Activated T-cell treated with anti-CD3 and anti-CD28 coated beads for 1 hour (primary cell): ENCODE measurements around the gene ADAP2.
"Not testable (repeated sequence)": the region's sequence is repeated elsewhere in the genome, so short reads cannot be mapped to it uniquely, and the experiment has no call there.

Experiments
- DNase-seq: peaks from one replicate; pipeline ENCODE4 v3.0.0-alpha.2; 2020; ENCODE audit warnings: low read depth

ADAP2 gene

GRCh38 chr17:30921544-30922196 lies at the start of gene ADAP2:
Gene ADAP2 (plus strand): TSS chr17:30921945. CDS start chr17:30922015, 70 bp downstream.
- DNase-seq, result no peak

DNA sequence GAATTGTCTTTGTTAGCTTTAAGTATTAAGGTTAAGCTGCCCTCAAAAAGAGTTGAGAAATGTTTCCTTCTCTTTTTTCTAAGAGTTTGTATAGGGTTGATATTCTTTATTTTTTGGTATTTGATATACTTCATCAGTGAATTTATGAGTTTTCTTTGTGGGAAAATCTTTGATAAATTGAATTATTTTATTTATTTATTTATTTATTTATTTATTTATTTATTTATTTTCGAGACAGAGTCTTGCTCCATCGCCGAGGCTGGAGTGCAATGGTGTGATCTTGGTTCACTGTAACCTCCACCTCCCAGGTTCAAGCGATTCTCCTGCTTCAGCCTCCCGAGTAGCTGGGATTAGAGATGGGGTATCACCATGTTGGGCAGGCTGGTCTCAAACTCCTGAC lies 35.6 kb upstream of the ADAP2 start:
- no peak for DNase-seq

DNA sequence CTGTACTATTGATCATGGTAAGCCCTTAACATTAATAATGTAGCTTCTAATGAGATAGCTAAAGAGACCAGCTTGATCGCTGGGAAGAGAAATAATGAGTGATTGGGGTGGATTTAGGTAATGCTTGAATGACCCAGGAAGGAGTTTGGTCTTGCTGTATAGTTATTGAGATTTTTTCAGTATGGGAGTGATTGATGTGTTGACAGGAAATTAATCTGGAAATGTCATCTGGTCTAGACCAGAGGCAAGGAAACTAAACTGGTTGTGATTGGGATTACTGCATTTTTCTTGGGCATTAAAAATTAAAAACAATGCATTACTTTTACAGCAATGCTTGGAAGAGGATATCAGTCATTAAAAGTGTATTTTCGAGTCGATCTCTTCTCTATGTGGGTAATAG lies 27.5 kb upstream of the ADAP2 start:
- no peak for DNase-seq

DNA sequence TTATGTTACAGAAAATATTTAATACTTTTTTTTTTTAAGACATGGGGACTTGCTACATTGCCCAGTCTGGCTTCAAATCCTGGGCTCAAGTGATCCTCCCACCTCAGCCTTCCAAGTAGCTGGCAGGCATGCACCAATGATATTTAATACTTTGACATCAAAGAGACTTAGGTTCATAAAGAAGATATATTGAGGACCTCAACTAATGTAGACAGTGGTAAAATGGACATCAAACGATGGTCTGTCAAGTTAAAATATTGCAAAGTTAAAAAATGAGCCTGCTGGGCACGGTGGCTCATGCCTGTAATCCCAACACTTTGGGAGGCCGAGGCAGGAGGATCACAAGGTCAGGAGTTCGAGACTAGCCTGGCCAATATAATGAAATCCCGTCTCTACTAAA lies 24.4 kb upstream of the ADAP2 start:
- no peak for DNase-seq

- no peak for DNase-seq
These were observed 16.0 kb upstream of the ADAP2 start for GRCh38 chr17:30905742-30906100.

DNA sequence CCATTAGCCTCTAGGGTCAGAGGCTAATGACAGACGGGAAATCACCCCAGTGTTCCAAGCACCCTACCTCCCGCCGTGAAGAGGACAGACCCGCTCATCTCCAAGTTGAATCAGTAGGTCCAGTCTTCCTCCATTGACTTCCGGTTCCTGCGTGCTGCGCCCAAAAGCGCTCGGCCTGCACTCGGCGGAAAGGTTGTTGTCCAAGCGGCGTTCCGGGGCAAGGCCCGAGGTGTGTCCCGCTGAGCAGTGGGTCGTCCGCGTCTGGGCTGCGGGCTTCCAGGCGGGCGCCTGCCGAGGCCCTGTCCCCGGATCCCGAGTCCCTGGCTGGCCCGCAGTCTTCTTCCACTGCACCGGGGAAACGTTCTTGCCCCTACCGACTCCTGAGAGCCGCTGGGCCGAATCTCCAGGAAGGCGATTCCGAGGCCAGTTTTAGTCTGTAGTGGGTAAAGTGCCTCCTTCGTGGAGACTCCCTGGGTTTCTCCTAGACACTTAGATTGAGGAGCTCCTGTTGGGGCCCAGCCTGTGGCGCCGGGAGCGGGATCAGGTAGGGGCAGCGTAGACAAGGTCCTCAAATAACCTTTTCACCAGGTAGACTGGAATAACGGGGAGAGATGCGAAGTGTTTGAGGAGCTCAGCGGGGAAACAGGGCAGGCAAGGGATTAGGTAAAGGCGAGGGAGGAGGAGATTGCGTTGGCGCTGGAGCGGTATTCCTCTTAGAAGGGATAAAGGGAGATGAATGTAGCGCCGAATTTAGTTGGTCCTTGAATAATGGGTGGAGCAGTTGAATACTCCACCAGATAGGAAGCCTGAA lies 15.4 kb upstream of the ADAP2 start, which contains the start of gene TEFM:
Gene TEFM, minus strand, starts transcription at position 138 of the 811 bp plus-strand sequence. Its CDS starts 40 bp downstream, at position 98.
- peak; percentile 78 for DNase-seq

GRCh38 chr17:30908717-30909420 lies 12.9 kb upstream of the ADAP2 start:
- DNase-seq, result no peak

GRCh38 chr17:30910151-30910550 lies 11.6 kb upstream of the ADAP2 start:
- DNase-seq, result not testable (repeated sequence)

DNA sequence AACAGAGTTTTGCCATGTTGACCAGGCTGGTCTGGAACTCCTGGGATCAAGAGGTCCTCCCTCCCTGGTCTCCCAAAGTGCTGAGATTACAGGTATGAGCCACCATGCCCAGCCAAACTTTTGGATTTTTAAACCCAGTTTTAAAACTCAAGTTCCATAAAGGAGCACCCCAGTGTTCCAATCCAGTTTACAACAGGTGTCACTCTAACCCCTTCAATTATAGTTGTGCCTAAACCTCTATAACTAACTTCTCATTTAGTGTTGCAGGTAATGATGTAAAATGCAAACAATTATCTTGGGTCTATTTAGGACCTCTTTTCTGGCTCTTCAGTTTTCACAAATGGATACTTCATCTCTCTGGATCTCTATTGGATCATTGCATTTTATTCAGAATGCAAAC lies 7.8 kb upstream of the ADAP2 start:
- DNase-seq, result no peak

- DNase-seq, result no peak
These were observed 5.7 kb upstream of the ADAP2 start for GRCh38 chr17:30915833-30916611.

DNA sequence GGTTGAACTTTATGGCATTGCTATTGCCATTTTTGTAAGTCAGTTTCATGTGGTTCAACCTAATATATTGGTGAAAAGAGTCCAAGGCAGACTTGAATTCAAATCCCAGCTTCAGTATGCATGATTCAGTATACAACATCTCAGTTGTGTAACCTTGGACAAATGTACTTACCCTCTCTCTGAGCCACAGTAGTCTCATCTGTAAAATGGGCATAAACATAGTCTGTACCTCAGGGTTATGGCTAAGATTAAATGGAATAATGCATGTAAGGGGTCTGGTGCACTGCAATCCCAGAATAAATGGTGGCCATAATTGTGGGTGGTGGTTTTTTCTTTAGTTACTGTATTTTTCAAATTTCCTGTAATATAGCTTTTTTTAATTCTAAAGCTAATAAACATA lies 4.7 kb upstream of the ADAP2 start:
- no peak for DNase-seq

DNA sequence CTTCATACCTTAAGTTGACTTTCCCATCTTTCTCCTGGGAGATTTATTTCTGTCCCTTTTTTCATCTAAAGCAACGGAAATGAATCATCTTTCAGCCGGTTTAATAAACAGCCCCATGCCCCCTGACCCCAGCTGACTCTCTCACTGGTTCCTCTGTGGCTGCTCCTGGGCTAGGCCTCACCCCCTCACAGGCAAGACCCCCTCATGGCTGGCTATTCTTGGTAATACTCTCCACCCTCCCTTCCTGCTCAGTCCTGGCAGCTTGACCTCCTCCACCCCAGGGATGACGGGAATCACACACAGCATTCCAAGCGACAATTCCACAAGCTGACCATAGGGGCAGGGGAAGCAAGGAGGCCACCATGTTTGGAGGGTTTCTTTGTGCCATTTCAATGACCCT lies 1.5 kb upstream of the ADAP2 start:
- no peak for DNase-seq

GRCh38 chr17:30920683-30921543 lies 832 bp upstream of the ADAP2 start:
- DNase-seq, result no peak

GRCh38 chr17:30922235-30923030 lies 688 bp downstream of the ADAP2 start:
- no peak for DNase-seq

GRCh38 chr17:30924341-30924740 lies 2.6 kb downstream of the ADAP2 start:
- no peak for DNase-seq

GRCh38 chr17:30926516-30926915 lies 4.8 kb downstream of the ADAP2 start:
- no peak for DNase-seq

GRCh38 chr17:30927756-30928155 lies 6.0 kb downstream of the ADAP2 start:
- no peak for DNase-seq

DNA sequence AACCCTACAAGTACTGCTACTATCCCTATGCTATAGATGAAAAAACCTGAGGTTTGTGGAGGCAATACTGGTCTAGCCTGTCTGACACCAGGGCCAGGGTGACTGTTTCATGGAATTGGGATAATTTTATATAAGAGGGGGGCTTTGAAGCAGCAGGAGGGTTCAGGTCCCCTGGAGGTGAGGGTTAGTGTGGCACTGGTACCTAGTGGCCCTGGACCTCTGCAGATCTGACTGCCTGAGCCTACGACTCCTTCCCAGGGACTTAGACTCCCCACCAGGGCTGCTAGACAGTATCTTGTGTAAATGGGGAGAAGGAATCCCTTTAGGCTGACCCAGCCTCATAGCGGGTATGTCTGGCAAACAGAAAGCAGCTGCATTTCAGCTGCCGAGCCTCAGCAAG lies 6.8 kb downstream of the ADAP2 start:
- DNase-seq, result no peak

DNA sequence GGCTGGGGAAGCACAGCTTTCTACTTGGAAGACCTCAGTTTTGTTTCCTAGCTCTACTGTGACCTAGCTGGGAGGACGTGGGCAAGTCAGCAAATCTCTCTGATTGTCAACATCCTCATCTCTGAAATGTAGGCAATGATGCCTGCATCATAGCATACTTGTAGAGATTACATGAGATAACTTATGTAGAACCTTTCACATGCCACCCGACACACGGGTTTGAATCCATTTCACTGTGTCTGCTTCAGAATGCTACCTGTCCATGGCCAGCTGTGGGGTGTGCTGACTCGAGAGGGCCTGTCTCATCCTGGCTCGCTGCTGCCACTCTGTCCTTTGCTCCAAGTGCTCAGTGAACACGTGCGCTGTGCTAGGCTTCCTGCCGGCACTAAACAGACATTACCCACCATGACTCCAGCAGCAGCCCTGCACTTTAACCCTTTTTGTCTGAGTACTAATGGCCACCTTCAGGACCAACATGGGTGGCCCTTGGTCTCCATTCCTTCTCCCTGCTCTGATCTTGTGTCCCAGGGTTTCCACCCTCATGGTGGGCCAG lies 7.4 kb downstream of the ADAP2 start:
- no peak for DNase-seq

GRCh38 chr17:30929861-30930260 lies 8.1 kb downstream of the ADAP2 start:
- not testable (repeated sequence) for DNase-seq
